K562 (cell line): ENCODE results near the gene RNF128. TPM values are rescaled to one million over a fixed set of nuclear protein-coding genes. Genes with fewer than 3 reads are reported as not detected.

ENCODE experiments used
- ATAC-seq: fragments of 200-7000 bp; cut with Tn5 transposase; 3 replicates; pipeline ENCODE4 v1.9.1; 2020; ENCODE audit warnings: moderate library complexity
- BruUV-seq: library from RNA; stranded (reverse); fragments of 400-500 nt; replicated peaks from 2 replicates; lab custom pipeline; 2021; lab: Mats Ljungman, UMichigan
- CTCF ChIA-PET: fragments of 300-600 bp; formaldehyde crosslinking; extraction: SDS; loops from one replicate; lab custom pipeline; 2021; ENCODE audit warnings: low intra/inter-chr PET ratio; lab: Yijun Ruan, JAX
- POLR2A ChIA-PET: fragments of 300-600, 350-650 bp; sonication (Branson Sonifier 250); formaldehyde crosslinking; extraction: SDS; loops from one replicate; lab custom pipeline; 2021; ENCODE audit warnings: antibody characterized with exemption, inconsistent platforms; lab: Yijun Ruan, JAX
- DNase-seq, 4 experiments: peaks; one replicate each; pipeline versions ENCODE4 v3.0.0 to v3.0.0-alpha.2; 2011 to 2018; ENCODE audit warnings: low spot score in 3 of 4, mixed read lengths in 3 of 4; ENCODE audit errors: extremely low read depth in 1 of 4
- FAIRE-seq: peaks from 2 replicates; lab custom pipeline; 2011; peaks lifted over from hg19 to GRCh38; lab: Jason Lieb, UNC
- H2AFZ ChIP-seq: 2 replicates; pipeline ENCODE4 v1.6.0; 2011; ENCODE audit warnings: low read depth, low read length, control low read depth, inconsistent platforms
- H3K27ac ChIP-seq: fragments of 200-600 bp; 3 replicates; pipeline ENCODE4 v1.8.0; 2011; ENCODE audit warnings: low read depth, mild to moderate bottlenecking, control low read depth, inconsistent platforms, low read length, moderate library complexity, mixed read lengths; ENCODE audit errors: extremely low read depth
- H3K27me3 ChIP-seq, 2 experiments: fragments of 300-600 bp in 1 of 2; 2 replicates in 1 of 2; 3 replicates in 1 of 2; pipeline versions ENCODE4 v1.6.0 to v1.8.0; 2011; ENCODE audit warnings: inconsistent platforms in 2 of 2, low read length in 2 of 2, mild to moderate bottlenecking in 1 of 2, mixed read lengths in 1 of 2, moderate library complexity in 1 of 2; ENCODE audit not compliant: control insufficient read depth in 2 of 2, insufficient read depth in 2 of 2
- H3K36me3 ChIP-seq: fragments of 300-600 bp; 3 replicates; pipeline ENCODE4 v1.8.0; 2011; ENCODE audit warnings: mild to moderate bottlenecking, low read length, inconsistent platforms; ENCODE audit not compliant: control insufficient read depth, insufficient read depth
- H3K4me1 ChIP-seq, 2 experiments: fragments of 200-600 bp in 1 of 2; replicated peaks in 1 of 2; 2 replicates in 1 of 2; 3 replicates in 1 of 2; pipeline versions ENCODE4 v1.5.1 to v1.8.0; 2011; ENCODE audit warnings: inconsistent platforms in 2 of 2, low read length in 2 of 2, mild to moderate bottlenecking in 1 of 2, mixed read lengths in 1 of 2, moderate library complexity in 1 of 2; ENCODE audit not compliant: control insufficient read depth in 2 of 2, insufficient read depth in 2 of 2
- H3K4me2 ChIP-seq: 2 replicates; pipeline ENCODE4 v1.6.1; 2011; ENCODE audit warnings: low read length, control low read depth, inconsistent platforms, mixed read lengths; ENCODE audit not compliant: insufficient read depth
- H3K4me3 ChIP-seq: fragments of 200-600 bp; sonication (generic), shearing (Covaris generic); 2 replicates; pipeline ENCODE4 v1.5.1; 2016; ENCODE audit warnings: control low read depth, inconsistent platforms
- H3K79me2 ChIP-seq: fragments of 200-600 bp; 3 replicates; pipeline ENCODE4 v1.8.0; 2011; ENCODE audit warnings: low read length, inconsistent platforms; ENCODE audit not compliant: control insufficient read depth, insufficient read depth
- H3K9ac ChIP-seq, 2 experiments: 2 replicates each; pipeline versions ENCODE4 v1.6.0 to v1.6.1; 2011; ENCODE audit warnings: low read depth in 2 of 2, low read length in 2 of 2, control low read depth in 1 of 2, inconsistent platforms in 1 of 2, mild to moderate bottlenecking in 1 of 2, mixed read lengths in 1 of 2; ENCODE audit not compliant: insufficient read depth in 1 of 2
- H3K9me1 ChIP-seq: one replicate; pipeline ENCODE4 v1.6.0; 2011; ENCODE audit warnings: inconsistent platforms, mild to moderate bottlenecking, low read length, moderate library complexity; ENCODE audit not compliant: control insufficient read depth, insufficient read depth
- H3K9me3 ChIP-seq: replicated peaks from 2 replicates; pipeline ENCODE4 v1.5.1; 2011; ENCODE audit warnings: low read depth, low read length, inconsistent platforms; ENCODE audit not compliant: control insufficient read depth, insufficient read depth
- H4K20me1 ChIP-seq: replicated peaks from 2 replicates; pipeline ENCODE4 v1.6.1; 2011; ENCODE audit warnings: low read length, inconsistent platforms, mixed read lengths; ENCODE audit not compliant: control insufficient read depth, insufficient read depth
- ARID4B ChIP-seq: sonication (generic); formaldehyde crosslinking; IDR thresholded peaks from 2 replicates; pipeline ENCODE4 v1.8.0; 2022; ENCODE audit warnings: mild to moderate bottlenecking, missing genetic modification reagents
- CHCHD3 ChIP-seq: fragments of 250-450 bp; sonication (Bioruptor Pico); IDR thresholded peaks from 2 replicates; pipeline ENCODE4 v2.1.2; 2022; ENCODE audit warnings: mild to moderate bottlenecking
- GABPB1 ChIP-seq: sonication (generic); formaldehyde crosslinking; IDR thresholded peaks from 2 replicates; pipeline ENCODE4 v1.8.0; 2022; ENCODE audit warnings: mild to moderate bottlenecking, missing genetic modification reagents
- HMGN3 ChIP-seq: IDR thresholded peaks from 2 replicates; pipeline ENCODE4 v1.6.1; 2011; ENCODE audit warnings: borderline replicate concordance, low read depth, mild to moderate bottlenecking, mixed read lengths, low read length; ENCODE audit not compliant: insufficient read length; ENCODE audit errors: extremely low read depth
- IFI16 ChIP-seq: fragments of 250-450 bp; sonication (Bioruptor Pico); IDR thresholded peaks from 2 replicates; pipeline ENCODE4 v2.1.2; 2022; ENCODE audit warnings: mild to moderate bottlenecking, inconsistent platforms
- IRF9 ChIP-seq: fragments of 450-650 bp; IDR thresholded peaks from 2 replicates; pipeline ENCODE4 v1.6.1; 2016; ENCODE audit warnings: missing biosample characterization, missing genetic modification characterization
- MIER1 ChIP-seq: fragments of 450-650 bp; IDR thresholded peaks from 2 replicates; pipeline ENCODE4 v1.6.1; 2016; ENCODE audit warnings: antibody characterized with exemption, mild to moderate bottlenecking, low read depth
- SRSF9 ChIP-seq: fragments of 200-400 bp; formaldehyde crosslinking; IDR thresholded peaks from 2 replicates; pipeline ENCODE4 v1.6.1; 2017; ENCODE audit warnings: low read depth, low read length, borderline replicate concordance
- STAT6 ChIP-seq: sonication (generic); formaldehyde crosslinking; IDR thresholded peaks from 2 replicates; pipeline ENCODE4 v1.8.1; 2023; ENCODE audit warnings: mild to moderate bottlenecking, missing genetic modification reagents
- ZFP1 ChIP-seq: fragments of 450-650 bp; formaldehyde crosslinking; IDR thresholded peaks from 2 replicates; pipeline ENCODE4 v1.4.0; 2020; ENCODE audit warnings: mild to moderate bottlenecking, mixed read lengths
- ZNF197 ChIP-seq: fragments of 200-800 bp; sonication (Bioruptor generic); IDR thresholded peaks from 2 replicates; pipeline ENCODE4 v1.6.1; 2016; ENCODE audit warnings: low read depth, missing genetic modification characterization, missing compliant biosample characterization
- ZNF764 ChIP-seq: fragments of 250-450 bp; sonication (Bioruptor Pico); IDR thresholded peaks from 2 replicates; pipeline ENCODE4 v1.4.0; 2020; ENCODE audit warnings: low read depth, mild to moderate bottlenecking, moderate library complexity
- WGBS: fragments of 100-300 bp; shearing (Covaris generic); methylation state at CpG from one replicate; pipeline ENCODE4 v1.1.6; 2016; ENCODE audit warnings: low coverage, mixed read lengths; ENCODE audit not compliant: insufficient coverage; ENCODE audit errors: missing lambda C conversion rate; 5-methylcytosine and 5-hydroxymethylcytosine counted together
- in situ Hi-C: fragments of 300-500 bp; cut with MboI; formaldehyde crosslinking; loops from 4 replicates; pipeline ENCODE4 v1.15.0; 2018; ENCODE audit warnings: inconsistent platforms, mixed read lengths
- intact Hi-C: fragments of 100-400 bp; cut with micrococcal nuclease; formaldehyde crosslinking; loops from 2 replicates; pipeline ENCODE4 v1.14.2; 2022
- polyA plus RNA-seq, 8 experiments: library from polyadenylated mRNA; depleted of rRNA in 4 of 8; stranded (reverse) in 5 of 8; unstranded in 3 of 8; fragments of >200 nt; fragmentation: Nextera tagmentation in 2 of 8; fragmentation: Illumina TruSeq in 1 of 8; extraction: Ambion mirVana in 2 of 8; extraction: Trizol in 1 of 8; gene quantifications; 2 replicates each; pipeline versions ENCODE4 v1.2.1 to v1.2.3, GENCODE V29; 2011 to 2014; ENCODE audit warnings: inconsistent platforms in 1 of 8, missing spikeins in 1 of 8
- total RNA-seq, 7 experiments: library from RNA; depleted of rRNA in 6 of 7; stranded (reverse); fragments of >200 nt in 6 of 7; fragmentation: Illumina TruSeq in 2 of 7; extraction: Trizol in 2 of 7; gene quantifications; 2 replicates each; pipeline versions ENCODE4 v1.2.1 to v1.2.3, GENCODE V29; 2011 to 2021; ENCODE audit warnings: low replicate concordance in 1 of 7

Gene RNF128
- total and polyA plus RNA-seq, 9 of the 15 experiments (the other 6 are each of a cell fraction or from before 2014, with no cell fraction given): 0.07 TPM; not detected in 8

GRCh38 chrX:106734827-106735226 lies 8.3 kb downstream of the RNF128 start:
- ATAC-seq (no peak), FAIRE-seq (no peak), DNase-seq (no peak)
- CTCF ChIA-PET: no interaction called here
- H3K27me3 ChIP-seq: no peaks in the 10 kb centered on the region
- no peaks in the 10 kb centered on the region for H3K79me2 ChIP-seq
- no peaks in the 10 kb centered on the region for H3K4me1 ChIP-seq
- no peaks in the 10 kb centered on the region for H4K20me1 ChIP-seq
- no peaks in the 10 kb centered on the region for H3K36me3 ChIP-seq
- in situ Hi-C loops: no loop called here
- H3K27ac ChIP-seq: no peak overlapping the region
- H3K9ac ChIP-seq: no peak overlapping the region
- no TSS peak for BruUV-seq
- POLR2A ChIA-PET: no interaction called here
- WGBS: 5% methylated on average over 3 of the region's 3 CpGs
- no peaks in the 10 kb centered on the region for H3K9me3 ChIP-seq
- no peak overlapping the region for H3K4me2 ChIP-seq
- H3K4me3 ChIP-seq: no peak overlapping the region
- intact Hi-C loops: no loop called here
- no peaks in the 10 kb centered on the region for H3K9me1 ChIP-seq
- H2AFZ ChIP-seq: no peak overlapping the region
- TF ChIP-seq IRF9 (tag) (no peak), ARID4B (CRISPR knock-in tag) (no peak), ZNF197 (no peak), ZFP1 (CRISPR knock-in tag) (no peak), IFI16 (CRISPR knock-in tag) (no peak), SRSF9 (no peak), ZNF764 (CRISPR knock-in tag) (no peak), MIER1 (no peak), STAT6 (CRISPR knock-in tag) (no peak), CHCHD3 (CRISPR knock-in tag) (no peak), GABPB1 (CRISPR knock-in tag) (no peak), HMGN3 (no peak)
